NCI-H510A (cell line): ENCODE results near the gene JAML.
"Not testable (repeated sequence)": the region's sequence is repeated elsewhere in the genome, so short reads cannot be mapped to it uniquely, and the experiment has no call there.

Source experiments
- DNase-seq: peaks from one replicate; lab custom pipeline; 2025; lab: John Stamatoyannopoulos, UW

The JAML gene

GRCh38 chr11:118193910-118194566 is 30.8 kb downstream of the JAML start:
- no peak for DNase-seq

- DNase-seq, result not testable (repeated sequence)
These were observed 32.0 kb downstream of the JAML start for GRCh38 chr11:118192817-118193216.

GRCh38 chr11:118190942-118191506 is 33.8 kb downstream of the JAML start:
- DNase-seq, result not testable (repeated sequence)

GRCh38 chr11:118186346-118187107 is 38.3 kb downstream of the JAML start:
- DNase-seq, result no peak

GRCh38 chr11:118184784-118185579 is 39.8 kb downstream of the JAML start:
- no peak for DNase-seq

GRCh38 chr11:118183691-118184090 is 41.1 kb downstream of the JAML start:
- not testable (repeated sequence) for DNase-seq

- no peak for DNase-seq
These were observed 44.5 kb downstream of the JAML start for GRCh38 chr11:118180300-118180703.

- DNase-seq, result no peak
These were observed 48.1 kb downstream of the JAML start for GRCh38 chr11:118176778-118177134.

GRCh38 chr11:118175993-118176777 is 48.6 kb downstream of the JAML start, which contains the start of gene SCN2B:
Gene SCN2B, minus strand, starts transcription at chr11:118176639. Its CDS starts 208 bp downstream, at chr11:118176431.
- DNase-seq, result no peak

- no peak for DNase-seq
These were observed 49.5 kb downstream of the JAML start for GRCh38 chr11:118175031-118175992.

- DNase-seq, result no peak
These were observed 50.7 kb downstream of the JAML start for GRCh38 chr11:118174006-118174567.

- DNase-seq, result no peak
These were observed 52.5 kb downstream of the JAML start for GRCh38 chr11:118172356-118172755.

- no peak for DNase-seq
These were observed 53.3 kb downstream of the JAML start for GRCh38 chr11:118171269-118172062.

GRCh38 chr11:118170882-118171268 is 53.9 kb downstream of the JAML start:
- no peak for DNase-seq

GRCh38 chr11:118170231-118170630 is 54.6 kb downstream of the JAML start:
- no peak for DNase-seq

GRCh38 chr11:118169300-118170140 is 55.3 kb downstream of the JAML start:
- DNase-seq, result no peak

- no peak for DNase-seq
These were observed 56.1 kb downstream of the JAML start for GRCh38 chr11:118168751-118169150.

GRCh38 chr11:118168316-118168715 is 56.5 kb downstream of the JAML start:
- no peak for DNase-seq
